SH-SY5Y (cell line): Measurements from ENCODE around the gene ABLIM2.

Source experiments
- GATA2 ChIP-seq: IDR thresholded peaks from 2 replicates; pipeline ENCODE4 v1.6.1; 2011; ENCODE audit warnings: mild to moderate bottlenecking, low read depth, low read length
- GATA3 ChIP-seq: IDR thresholded peaks from 2 replicates; pipeline ENCODE4 v1.6.1; 2011; ENCODE audit warnings: low read depth, mild to moderate bottlenecking, low read length, moderate library complexity

DNA sequence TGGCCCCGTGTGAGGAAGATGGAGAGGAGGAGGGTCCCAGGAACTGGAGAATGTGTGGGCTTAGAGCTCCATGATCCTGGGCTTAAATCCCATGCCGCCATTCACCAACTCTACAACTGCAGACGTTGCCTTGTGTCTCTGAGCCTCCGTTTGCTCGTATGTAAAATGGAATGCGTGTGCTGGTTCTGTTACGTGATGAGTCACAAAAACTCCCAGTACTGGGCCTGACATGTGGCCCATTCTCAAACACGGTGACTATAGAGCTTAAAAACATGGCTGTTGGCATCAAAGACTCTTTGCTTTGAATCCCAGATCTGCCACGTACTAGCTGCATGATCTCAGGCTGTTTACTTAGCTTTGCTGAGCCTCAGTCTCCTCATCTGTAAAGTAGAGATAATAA is 206.0 kb downstream of the ABLIM2 start:
- TF ChIP-seq GATA2 = no peak
- no peak for TF ChIP-seq GATA3
